ENCODE data around the gene MGAT4A.

- TF ChIP-seq CTCF (IDR thresholded peaks at IDR 0.05), result peak; percentile 56 to 78 (median 60)
- TF ChIP-seq EP300 (IDR thresholded peaks at IDR 0.05), result no peak
- TF ChIP-seq POLR2A (IDR thresholded peaks at IDR 0.05), result no peak
These were observed 161.6 kb downstream of the MGAT4A start for GRCh38 chr2:98569197-98569793.
